ENCODE results near the gene TCAP. TPM values are rescaled to one million over a fixed set of nuclear protein-coding genes. Genes with fewer than 3 reads are reported as not detected.

The TCAP gene
- total RNA-seq, 1 donor = not detected

DNA sequence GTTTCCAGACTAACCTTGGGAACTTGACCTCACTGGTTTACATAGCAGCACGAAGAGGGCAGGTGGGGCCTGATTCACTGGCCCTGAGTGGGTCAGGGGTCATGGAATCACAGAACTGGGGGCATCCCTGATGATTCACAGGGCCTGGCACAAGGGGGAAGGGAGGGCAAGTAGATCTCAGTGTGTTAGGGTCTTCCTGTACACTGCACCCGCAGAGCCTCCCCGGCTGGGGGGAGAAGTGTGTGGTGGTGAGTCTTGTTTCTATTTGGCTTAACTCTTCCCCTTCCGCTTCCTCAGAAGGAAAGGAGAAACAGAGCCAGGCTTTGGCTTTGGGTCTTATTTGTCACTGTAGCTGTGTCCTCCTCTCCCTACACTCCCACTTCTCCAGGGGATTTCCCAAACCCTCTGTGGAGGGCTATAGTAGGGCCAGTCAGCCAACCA lies 24.5 kb upstream of the TCAP start:
- DNase-seq (ENCODE audit: low read depth) = no peak
- H3K4me3 ChIP-seq (ENCODE audit: low read depth, low read length) = no peak overlapping the region
- TF ChIP-seq, protein P1, sequence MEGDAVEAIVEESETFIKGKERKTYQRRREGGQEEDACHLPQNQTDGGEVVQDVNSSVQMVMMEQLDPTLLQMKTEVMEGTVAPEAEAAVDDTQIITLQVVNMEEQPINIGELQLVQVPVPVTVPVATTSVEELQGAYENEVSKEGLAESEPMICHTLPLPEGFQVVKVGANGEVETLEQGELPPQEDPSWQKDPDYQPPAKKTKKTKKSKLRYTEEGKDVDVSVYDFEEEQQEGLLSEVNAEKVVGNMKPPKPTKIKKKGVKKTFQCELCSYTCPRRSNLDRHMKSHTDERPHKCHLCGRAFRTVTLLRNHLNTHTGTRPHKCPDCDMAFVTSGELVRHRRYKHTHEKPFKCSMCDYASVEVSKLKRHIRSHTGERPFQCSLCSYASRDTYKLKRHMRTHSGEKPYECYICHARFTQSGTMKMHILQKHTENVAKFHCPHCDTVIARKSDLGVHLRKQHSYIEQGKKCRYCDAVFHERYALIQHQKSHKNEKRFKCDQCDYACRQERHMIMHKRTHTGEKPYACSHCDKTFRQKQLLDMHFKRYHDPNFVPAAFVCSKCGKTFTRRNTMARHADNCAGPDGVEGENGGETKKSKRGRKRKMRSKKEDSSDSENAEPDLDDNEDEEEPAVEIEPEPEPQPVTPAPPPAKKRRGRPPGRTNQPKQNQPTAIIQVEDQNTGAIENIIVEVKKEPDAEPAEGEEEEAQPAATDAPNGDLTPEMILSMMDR (IDR thresholded peaks at IDR 0.05; ENCODE audit: insufficient read depth, low read depth, low read length) = no peak

DNA sequence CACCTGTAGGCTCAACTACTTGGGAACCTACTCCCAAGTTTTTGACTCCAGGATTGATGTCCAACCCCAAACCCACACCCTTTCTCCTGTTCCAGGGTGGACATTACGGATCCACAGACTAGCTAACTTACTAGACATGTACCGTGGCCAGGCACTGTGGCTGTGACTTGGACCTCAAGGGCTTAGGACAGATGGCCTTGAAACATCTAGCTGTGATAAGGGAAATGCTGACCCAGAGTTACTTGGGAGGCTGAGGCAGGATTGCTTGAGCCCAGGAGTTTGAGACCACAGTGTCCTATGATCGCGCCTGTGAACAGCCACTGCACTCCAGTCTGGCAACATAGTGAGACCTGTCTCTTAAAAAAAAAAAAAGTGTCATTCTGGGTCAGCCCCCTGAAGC lies 24.1 kb upstream of the TCAP start:
- TF ChIP-seq, protein P1 (IDR thresholded peaks at IDR 0.05; ENCODE audit: insufficient read depth, low read depth, low read length) = no peak
- DNase-seq (ENCODE audit: low read depth) = no peak
- no peak overlapping the region for H3K4me3 ChIP-seq (ENCODE audit: low read depth, low read length)

DNA sequence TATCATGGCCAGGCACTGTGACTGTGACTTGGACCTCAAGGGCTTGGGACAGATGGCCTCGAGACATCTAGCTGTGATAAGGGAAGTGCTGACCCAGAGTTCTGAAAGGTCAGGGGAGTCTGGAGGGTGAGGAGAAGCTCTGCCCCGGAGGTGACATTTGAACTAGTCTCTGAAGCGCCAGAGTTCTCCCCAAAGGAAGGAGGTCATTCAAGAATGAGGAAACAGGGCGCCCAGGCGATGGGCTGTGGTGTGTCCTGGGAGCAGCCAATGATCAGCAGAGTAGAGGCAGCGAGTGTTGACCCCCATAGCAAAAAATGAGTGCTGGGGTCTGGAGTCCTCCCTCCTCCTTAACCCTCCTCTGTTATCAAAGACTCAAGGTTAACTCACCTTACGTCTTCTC lies 23.3 kb upstream of the TCAP start:
- DNase-seq (ENCODE audit: low read depth) = no peak

DNA sequence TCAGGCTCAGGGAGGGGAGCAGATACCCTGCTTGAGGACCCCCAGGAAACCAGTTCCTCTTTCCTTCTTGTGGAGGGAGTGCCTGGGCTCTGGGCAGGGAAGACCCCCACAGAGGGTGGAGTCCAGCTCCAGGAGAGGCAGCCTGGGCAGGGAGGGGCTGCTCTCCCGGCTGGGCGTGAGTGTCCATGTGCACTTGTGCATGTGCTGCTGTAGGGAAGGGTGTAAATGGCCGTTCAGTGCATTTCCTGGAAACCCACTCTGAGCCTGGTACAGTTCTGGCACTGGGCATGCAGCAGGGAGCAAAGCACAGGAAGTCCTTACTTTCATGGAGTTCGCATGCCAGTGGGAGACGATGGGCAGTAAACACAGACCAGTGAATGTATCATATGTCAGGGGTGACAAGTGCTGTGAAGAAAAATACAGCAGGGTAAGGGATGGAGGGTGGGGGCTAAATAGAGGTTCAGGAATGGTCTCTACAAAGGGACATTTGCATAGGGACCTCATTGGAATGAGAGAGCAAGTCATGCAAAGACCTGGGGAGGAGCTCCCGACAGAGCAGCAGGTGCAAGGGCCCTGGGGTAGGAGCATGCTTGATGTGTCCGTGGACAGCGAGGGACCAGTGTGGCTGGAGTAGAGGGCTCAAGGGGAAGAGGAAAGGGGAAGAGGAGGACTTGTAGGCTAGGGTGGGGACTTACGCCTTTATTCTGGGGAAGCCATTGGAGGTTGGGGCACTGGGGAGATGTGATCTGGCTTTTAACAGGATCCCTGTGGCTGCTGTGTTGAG lies 22.7 kb upstream of the TCAP start:
- no peak for DNase-seq (ENCODE audit: low read depth)
- no peak overlapping the region for H3K4me3 ChIP-seq (ENCODE audit: low read depth, low read length)
- TF ChIP-seq, protein P1 (IDR thresholded peaks at IDR 0.05; ENCODE audit: insufficient read depth, low read depth, low read length) = no peak

More for the DNA sequence above, 23.3 kb upstream of the TCAP start:
- TF ChIP-seq, protein P1 (IDR thresholded peaks at IDR 0.05; ENCODE audit: insufficient read depth, low read depth, low read length) = no peak
- H3K4me3 ChIP-seq (ENCODE audit: low read depth, low read length) = no peak overlapping the region

DNA sequence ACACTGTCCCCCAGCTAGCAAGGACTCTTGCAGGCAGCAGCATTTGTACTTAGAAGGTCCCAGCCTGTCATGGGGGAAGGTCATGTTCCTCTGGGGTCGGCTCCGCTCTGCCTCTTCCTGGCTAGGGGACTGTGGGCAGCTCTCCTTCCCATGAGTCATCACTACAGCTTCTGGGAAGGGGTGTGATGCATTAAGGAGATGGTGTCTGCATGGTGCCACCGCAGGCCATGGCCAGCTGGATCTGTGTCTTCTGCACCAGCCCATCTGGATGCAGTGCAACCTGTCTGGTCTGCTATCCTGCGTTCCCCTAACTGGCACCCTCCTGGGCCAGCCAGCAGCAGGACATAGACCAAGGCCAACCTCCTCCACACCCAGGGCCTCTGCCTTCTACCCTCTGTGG lies 21.9 kb upstream of the TCAP start:
- H3K4me3 ChIP-seq (ENCODE audit: low read depth, low read length) = no peak overlapping the region
- DNase-seq (ENCODE audit: low read depth) = no peak
- TF ChIP-seq, protein P1 (IDR thresholded peaks at IDR 0.05; ENCODE audit: insufficient read depth, low read depth, low read length) = no peak

DNA sequence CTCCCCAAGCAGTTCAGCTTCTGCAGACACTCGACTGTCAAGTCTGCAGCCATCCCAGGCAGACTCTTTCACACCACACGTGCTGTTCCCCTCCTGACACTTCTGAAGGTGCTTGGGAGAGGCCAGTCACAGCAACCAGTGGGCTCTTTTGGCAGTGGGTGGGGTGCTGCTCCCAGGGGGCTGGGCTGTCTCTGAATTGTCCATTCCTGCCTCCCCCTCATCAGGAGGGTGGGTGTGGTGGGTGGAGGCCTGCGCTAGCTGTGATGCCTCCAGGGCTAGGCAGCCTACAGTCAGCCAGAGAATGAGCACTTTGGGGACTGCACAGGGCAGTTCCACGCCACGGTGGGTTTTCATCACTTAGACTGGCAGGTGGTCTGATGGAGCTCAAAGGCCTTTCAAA lies 17.9 kb upstream of the TCAP start:
- TF ChIP-seq, protein P1 (IDR thresholded peaks at IDR 0.05; ENCODE audit: insufficient read depth, low read depth, low read length) = no peak
- no peak overlapping the region for H3K4me3 ChIP-seq (ENCODE audit: low read depth, low read length)
- no peak for DNase-seq (ENCODE audit: low read depth)
